CD4-positive, alpha-beta memory T cell (primary cell): Measurements from ENCODE around the gene CACNA1S. TPM values are rescaled to one million over a fixed set of nuclear protein-coding genes. Genes with fewer than 3 reads are reported as not detected.

Experiments
- CTCF ChIA-PET: fragments of 350-600 bp; sonication (Branson Sonifier 250); formaldehyde crosslinking; loops from one replicate; lab custom pipeline; 2021; ENCODE audit warnings: inconsistent platforms; ENCODE audit not compliant: partially characterized antibody; lab: Charles Lee
- POLR2A ChIA-PET: fragments of 350-600 bp; sonication (Branson Sonifier 250); formaldehyde crosslinking; loops from one replicate; lab custom pipeline; 2021; ENCODE audit not compliant: partially characterized antibody; lab: Charles Lee
- DNase-seq, 5 donors: peaks; one replicate each; pipeline versions ENCODE4 v3.0.0 to v3.0.0-alpha.2; 2020 to 2022; ENCODE audit warnings: mixed read lengths in 1 of 5
- H3K27ac ChIP-seq: one replicate; pipeline ENCODE4 v1.7.0; 2013; ENCODE audit warnings: low read depth, low read length
- H3K27me3 ChIP-seq: 2 replicates; pipeline ENCODE4 v1.7.0; 2013; ENCODE audit warnings: mild to moderate bottlenecking, low read length, moderate library complexity; ENCODE audit not compliant: insufficient read depth
- H3K36me3 ChIP-seq: 2 replicates; pipeline ENCODE4 v1.7.0; 2013; ENCODE audit warnings: mild to moderate bottlenecking, low read length, moderate library complexity; ENCODE audit not compliant: insufficient read depth
- H3K4me1 ChIP-seq: 2 replicates; pipeline ENCODE4 v1.7.0; 2013; ENCODE audit warnings: mild to moderate bottlenecking, low read length, moderate library complexity; ENCODE audit not compliant: insufficient read depth
- H3K4me3 ChIP-seq, 2 donors: one replicate each; pipeline ENCODE4 v1.7.0; 2013; ENCODE audit warnings: low read length in 2 of 2, mild to moderate bottlenecking in 1 of 2
- H3K9me3 ChIP-seq, 2 donors: one replicate each; pipeline ENCODE4 v1.7.0; 2013; ENCODE audit warnings: low read length in 2 of 2, control low read depth in 1 of 2; ENCODE audit not compliant: control insufficient read depth in 1 of 2
- H3K27ac Mint-ChIP-seq, 7 donors: one replicate each; pipeline ENCODE4 v1.8.0; 2020 to 2021; ENCODE audit warnings: mixed read lengths in 7 of 7, mild to moderate bottlenecking in 6 of 7, inconsistent platforms in 3 of 7, moderate library complexity in 3 of 7
- H3K27me3 Mint-ChIP-seq, 2 donors: one replicate each; pipeline ENCODE4 v1.8.0; 2020 to 2021; ENCODE audit warnings: mixed read lengths in 2 of 2
- H3K36me3 Mint-ChIP-seq, 2 donors: one replicate each; pipeline ENCODE4 v1.8.0; 2020 to 2021; ENCODE audit warnings: mixed read lengths in 2 of 2, inconsistent platforms in 1 of 2, mild to moderate bottlenecking in 1 of 2
- H3K4me1 Mint-ChIP-seq, 4 donors: one replicate each; pipeline ENCODE4 v1.8.0; 2020 to 2021; ENCODE audit warnings: mixed read lengths in 4 of 4, mild to moderate bottlenecking in 1 of 4
- H3K4me3 Mint-ChIP-seq, 8 donors: one replicate each; pipeline ENCODE4 v1.8.0; 2020 to 2021; ENCODE audit warnings: mixed read lengths in 8 of 8, mild to moderate bottlenecking in 7 of 8, moderate library complexity in 6 of 8, inconsistent platforms in 3 of 8
- H3K9me3 Mint-ChIP-seq, 8 donors: one replicate each; pipeline ENCODE4 v1.8.0; 2020 to 2021; ENCODE audit warnings: mixed read lengths in 8 of 8, mild to moderate bottlenecking in 5 of 8, inconsistent platforms in 3 of 8, moderate library complexity in 1 of 8
- intact Hi-C: fragments of 100-400 bp; cut with micrococcal nuclease; formaldehyde crosslinking; loops from one replicate; pipeline ENCODE4 v1.15.1; 2023
- polyA plus RNA-seq, 2 donors: library from polyadenylated mRNA; unstranded; fragments of 300-500 nt; fragmentation: Illumina TruSeq; gene quantifications; one replicate each; pipeline ENCODE4 v1.2.3, GENCODE V29; 2021
- total RNA-seq, 2 experiments: library from RNA; stranded (reverse); gene quantifications; one replicate each; pipeline ENCODE4 v1.2.3, GENCODE V29; 2021

The CACNA1S gene
- total and polyA plus RNA-seq, 4 experiments from 2014 or later = not detected

DNA sequence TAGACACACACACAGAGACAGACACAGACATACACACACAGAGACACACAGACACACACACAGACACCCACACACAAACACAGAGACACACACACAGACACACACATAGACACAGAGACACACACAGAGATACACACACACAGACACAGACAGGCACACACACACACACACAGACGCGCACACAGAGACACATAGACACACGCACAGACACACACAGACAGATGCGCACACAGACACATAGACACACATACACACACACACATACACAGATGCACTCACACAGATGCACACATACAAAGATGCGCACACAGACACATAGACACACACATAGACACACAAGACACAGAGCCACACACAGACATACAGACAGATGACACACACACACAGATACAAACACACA, 104.7 kb downstream of the CACNA1S start:
- intact Hi-C loops = no loop called here
- Mint-ChIP-seq H3K36me3 (peaks cover 14 to 53% of the 10 kb centered on the region in 2 donors), H3K4me3 (no peak overlapping the region), H3K9me3 (no peaks in the 10 kb centered on the region), H3K4me1 (peaks cover 27 to 37% (median 31%) of the 10 kb centered on the region in 4 donors), H3K27ac (no peak overlapping the region), H3K27me3 (no peaks in the 10 kb centered on the region)
- no peak overlapping the region for H3K27ac ChIP-seq
- no peaks in the 10 kb centered on the region for H3K27me3 ChIP-seq
- DNase-seq = no peak
- ChIA-PET POLR2A (no interaction called here), CTCF (no interaction called here)
- H3K4me3 ChIP-seq = no peak overlapping the region
- peaks cover 52% of the 10 kb centered on the region for H3K4me1 ChIP-seq
- H3K36me3 ChIP-seq = peaks cover 45% of the 10 kb centered on the region
- H3K9me3 ChIP-seq = no peaks in the 10 kb centered on the region

- no peaks in the 10 kb centered on the region for H3K9me3 ChIP-seq
- ChIA-PET POLR2A (no interaction called here), CTCF (interaction anchor here (1.2 to 3.5 kb wide), 4 partner anchors 19 to 36 kb away, joined by 3 to 12 read pairs (median 6); no protein-coding TSS in a partner anchor)
- H3K27ac ChIP-seq = no peak overlapping the region
- H3K4me1 ChIP-seq = peaks cover 42% of the 10 kb centered on the region
- Mint-ChIP-seq H3K36me3 (peaks cover 25 to 56% of the 10 kb centered on the region in 2 donors), H3K9me3 (no peaks in the 10 kb centered on the region), H3K4me1 (peaks cover 21 to 26% (median 22%) of the 10 kb centered on the region in 4 donors), H3K27me3 (no peaks in the 10 kb centered on the region), H3K27ac (no peak overlapping the region), H3K4me3 (no peak overlapping the region)
- intact Hi-C loops = no loop called here
- no peak overlapping the region for H3K4me3 ChIP-seq
- DNase-seq = no peak
- no peaks in the 10 kb centered on the region for H3K27me3 ChIP-seq
- peaks cover 50% of the 10 kb centered on the region for H3K36me3 ChIP-seq
These were observed 105.8 kb downstream of the CACNA1S start for GRCh38 chr1:201006450-201006849.

DNA sequence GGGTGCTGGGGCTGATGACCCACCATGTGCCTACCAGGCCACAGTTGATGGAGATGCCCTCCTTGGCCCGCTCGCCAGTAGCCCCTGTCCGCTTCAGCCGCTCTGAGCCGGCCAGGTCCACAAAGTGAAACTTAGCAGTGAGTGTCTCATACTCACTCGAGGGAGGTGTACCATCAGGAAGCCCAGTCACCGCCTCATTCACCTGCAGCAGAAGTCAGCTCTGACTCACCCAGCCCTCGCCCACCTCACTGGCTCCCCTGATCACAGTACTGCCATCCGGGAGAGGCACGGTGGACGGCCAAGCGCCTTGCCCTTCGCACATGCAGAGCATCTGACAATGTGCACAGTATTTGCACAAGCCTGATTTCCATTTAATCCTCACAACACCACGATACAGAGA, 107.5 kb downstream of the CACNA1S start:
- no peaks in the 10 kb centered on the region for H3K27me3 ChIP-seq
- H3K4me1 Mint-ChIP-seq = peaks cover 11 to 16% (median 12%) of the 10 kb centered on the region in 4 donors
- DNase-seq = no peak
- H3K27me3 Mint-ChIP-seq = no peaks in the 10 kb centered on the region
- no peak overlapping the region for H3K4me3 Mint-ChIP-seq
- POLR2A ChIA-PET = interaction anchor here (1.8 to 2.0 kb wide), 2 partner anchors 11 to 16 kb away, joined by 5 to 7 read pairs; no protein-coding TSS in a partner anchor
- H3K9me3 Mint-ChIP-seq = no peaks in the 10 kb centered on the region
- peaks cover 25 to 64% of the 10 kb centered on the region in 2 donors for H3K36me3 Mint-ChIP-seq
- H3K27ac Mint-ChIP-seq = no peak overlapping the region
- H3K4me3 ChIP-seq = no peak overlapping the region
- intact Hi-C loops = no loop called here
- CTCF ChIA-PET = interaction anchor here (1.6 to 3.5 kb wide), 4 partner anchors 11 to 38 kb away, joined by 3 to 12 read pairs (median 6); no protein-coding TSS in a partner anchor
- H3K4me1 ChIP-seq = peaks cover 25% of the 10 kb centered on the region
- no peaks in the 10 kb centered on the region for H3K9me3 ChIP-seq
- H3K27ac ChIP-seq = no peak overlapping the region
- peaks cover 59% of the 10 kb centered on the region for H3K36me3 ChIP-seq

GRCh38 chr1:201004154-201004553, 108.1 kb downstream of the CACNA1S start:
- Mint-ChIP-seq H3K4me1 (peaks cover 5 to 10% (median 6%) of the 10 kb centered on the region in 4 donors), H3K27ac (peak overlapping the region in 4 of 7 donors; percentile 22 to 77 (median 40)), H3K4me3 (no peak overlapping the region), H3K36me3 (peaks cover 28 to 64% of the 10 kb centered on the region in 2 donors), H3K27me3 (no peaks in the 10 kb centered on the region), H3K9me3 (no peaks in the 10 kb centered on the region)
- CTCF ChIA-PET = interaction anchor here (0.8 to 3.5 kb wide), 5 partner anchors 12 to 38 kb away, joined by 3 to 12 read pairs (median 3); no protein-coding TSS in a partner anchor
- Histone ChIP-seq H3K27ac (no peak overlapping the region), H3K4me1 (peaks cover 19% of the 10 kb centered on the region), H3K27me3 (no peaks in the 10 kb centered on the region), H3K9me3 (no peaks in the 10 kb centered on the region), H3K4me3 (no peak overlapping the region), H3K36me3 (peaks cover 65% of the 10 kb centered on the region)
- DNase-seq = no peak
- POLR2A ChIA-PET = interaction anchor here (1.8 to 2.0 kb wide), 2 partner anchors 12 to 16 kb away, joined by 5 to 7 read pairs; no protein-coding TSS in a partner anchor
- intact Hi-C loops = no loop called here

DNA sequence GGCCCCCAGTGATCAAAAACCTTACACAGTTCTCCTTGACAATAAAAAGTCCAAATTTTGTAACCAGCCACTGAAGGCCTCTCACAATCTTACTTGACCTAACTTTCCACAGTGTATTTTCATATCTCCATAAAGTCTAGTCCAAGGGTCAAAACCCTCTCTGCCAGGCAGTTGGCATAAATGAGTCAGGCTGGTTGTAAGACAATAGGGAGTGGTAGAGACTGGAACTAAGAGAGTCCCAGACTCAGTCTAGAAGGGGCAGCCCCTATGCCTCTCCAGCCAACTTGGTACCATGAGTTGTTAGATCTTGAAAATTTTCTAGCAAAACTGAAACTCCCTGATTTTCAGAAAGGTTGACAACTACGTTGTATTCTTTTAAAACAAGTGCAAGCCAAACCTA, 109.7 kb downstream of the CACNA1S start:
- H3K4me1 Mint-ChIP-seq = peaks cover 0 to 7% (median 2%) of the 10 kb centered on the region in 4 donors
- no peaks in the 10 kb centered on the region for H3K27me3 Mint-ChIP-seq
- no peak overlapping the region for H3K27ac ChIP-seq
- POLR2A ChIA-PET = interaction anchor here (1.1 kb wide), 1 partner anchor 15 kb away, joined by 3 read pairs; no protein-coding TSS in a partner anchor
- CTCF ChIA-PET = interaction anchor here (0.6 kb wide), 1 partner anchor 23 kb away, joined by 3 read pairs; no protein-coding TSS in a partner anchor
- no peaks in the 10 kb centered on the region for H3K9me3 Mint-ChIP-seq
- no peak for DNase-seq
- H3K4me3 ChIP-seq = no peak overlapping the region
- H3K4me1 ChIP-seq = peaks cover 3% of the 10 kb centered on the region
- H3K4me3 Mint-ChIP-seq = no peak overlapping the region
- peak overlapping the region in 2 of 7 donors; percentile 43 to 51 for H3K27ac Mint-ChIP-seq
- no peaks in the 10 kb centered on the region for H3K9me3 ChIP-seq
- H3K36me3 Mint-ChIP-seq = peaks cover 41 to 70% of the 10 kb centered on the region in 2 donors
- intact Hi-C loops = no loop called here
- peaks cover 75% of the 10 kb centered on the region for H3K36me3 ChIP-seq
- H3K27me3 ChIP-seq = no peaks in the 10 kb centered on the region

DNA sequence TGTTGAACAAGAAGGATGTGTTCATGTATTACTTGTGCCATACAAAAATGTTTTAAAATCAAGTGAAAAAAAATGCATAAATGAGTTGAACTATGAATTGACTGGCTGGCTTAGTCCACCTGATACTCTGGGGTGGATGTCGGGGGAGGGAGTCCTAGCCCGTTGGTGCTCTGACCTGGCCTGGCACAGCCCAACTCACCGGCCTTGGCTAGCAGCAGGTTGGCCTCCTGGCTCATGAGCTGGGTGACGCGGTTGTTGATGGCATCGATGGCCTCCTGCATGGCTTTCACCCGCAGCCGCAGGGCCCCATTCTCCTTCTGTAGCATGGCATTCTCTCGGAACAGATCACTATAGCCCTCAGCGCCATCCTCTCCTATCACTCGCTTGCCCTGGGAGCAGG, 110.3 kb downstream of the CACNA1S start:
- POLR2A ChIA-PET = interaction anchor here (1.1 kb wide), 1 partner anchor 15 kb away, joined by 3 read pairs; no protein-coding TSS in a partner anchor
- Histone ChIP-seq H3K27ac (no peak overlapping the region), H3K27me3 (no peaks in the 10 kb centered on the region), H3K4me3 (no peak overlapping the region), H3K4me1 (no peaks in the 10 kb centered on the region), H3K36me3 (peaks cover 77% of the 10 kb centered on the region), H3K9me3 (no peaks in the 10 kb centered on the region)
- Mint-ChIP-seq H3K36me3 (peaks cover 45 to 75% of the 10 kb centered on the region in 2 donors), H3K27me3 (no peaks in the 10 kb centered on the region), H3K4me3 (no peak overlapping the region), H3K4me1 (peaks cover 0 to 9% (median 2%) of the 10 kb centered on the region in 4 donors), H3K9me3 (no peaks in the 10 kb centered on the region), H3K27ac (peak overlapping the region in 3 of 7 donors; percentile 32 to 43 (median 43))
- intact Hi-C loops = no loop called here
- CTCF ChIA-PET = interaction anchor here (0.6 kb wide), 1 partner anchor 22 kb away, joined by 3 read pairs; no protein-coding TSS in a partner anchor
- no peak for DNase-seq

GRCh38 chr1:201000391-201000790, 111.8 kb downstream of the CACNA1S start:
- CTCF ChIA-PET = interaction anchor here (1.8 to 1.9 kb wide), 2 partner anchors 21 to 28 kb away, joined by 5 to 9 read pairs; no protein-coding TSS in a partner anchor
- intact Hi-C loops = no loop called here
- Mint-ChIP-seq H3K4me3 (no peak overlapping the region), H3K36me3 (peaks cover 54 to 91% of the 10 kb centered on the region in 2 donors), H3K4me1 (peaks cover 0 to 7% (median 3%) of the 10 kb centered on the region in 4 donors), H3K9me3 (no peaks in the 10 kb centered on the region), H3K27me3 (no peaks in the 10 kb centered on the region), H3K27ac (no peak overlapping the region)
- Histone ChIP-seq H3K9me3 (no peaks in the 10 kb centered on the region), H3K4me1 (no peaks in the 10 kb centered on the region), H3K4me3 (no peak overlapping the region), H3K27me3 (no peaks in the 10 kb centered on the region), H3K27ac (no peak overlapping the region), H3K36me3 (peaks cover 82% of the 10 kb centered on the region)
- POLR2A ChIA-PET = no interaction called here
- DNase-seq = no peak
